ENCODE measurements around the gene C4orf36.

The C4orf36 gene

GRCh38 chr4:86856896-86857295, 35.3 kb downstream of the C4orf36 start:
- H3K36me3 ChIP-seq (ENCODE audit: control insufficient read depth, insufficient read depth, low read length), result no peaks in the 10 kb centered on the region
- no peak overlapping the region for H3K4me3 ChIP-seq (replicated peaks; ENCODE audit: low read depth, low read length)
- TF ChIP-seq CTCF (IDR thresholded peaks at IDR 0.05; ENCODE audit: insufficient read depth, low read length, poor library complexity, severe bottlenecking), result no peak
- no peak for DNase-seq (ENCODE audit: extremely low read depth, insufficient read length)
- H3K27me3 ChIP-seq (replicated peaks; ENCODE audit: control insufficient read depth, insufficient read depth, low read length), result no peaks in the 10 kb centered on the region

GRCh38 chr4:86855572-86855971, 36.6 kb downstream of the C4orf36 start:
- H3K36me3 ChIP-seq (ENCODE audit: control insufficient read depth, insufficient read depth, low read length), result no peaks in the 10 kb centered on the region
- H3K4me3 ChIP-seq (replicated peaks; ENCODE audit: low read depth, low read length), result no peak overlapping the region
- H3K27me3 ChIP-seq (replicated peaks; ENCODE audit: control insufficient read depth, insufficient read depth, low read length), result no peaks in the 10 kb centered on the region
- TF ChIP-seq CTCF (IDR thresholded peaks at IDR 0.05; ENCODE audit: insufficient read depth, low read length, poor library complexity, severe bottlenecking), result no peak
- DNase-seq (ENCODE audit: extremely low read depth, insufficient read length), result no peak

- Histone ChIP-seq H3K36me3 (ENCODE audit: control insufficient read depth, insufficient read depth, low read length) (no peaks in the 10 kb centered on the region), H3K4me3 (replicated peaks; ENCODE audit: low read depth, low read length) (no peak overlapping the region), H3K27me3 (replicated peaks; ENCODE audit: control insufficient read depth, insufficient read depth, low read length) (peaks cover 2% of the 10 kb centered on the region)
- TF ChIP-seq CTCF (IDR thresholded peaks at IDR 0.05; ENCODE audit: insufficient read depth, low read length, poor library complexity, severe bottlenecking), result no peak
- DNase-seq (ENCODE audit: extremely low read depth, insufficient read length), result no peak
These were observed 39.0 kb downstream of the C4orf36 start for GRCh38 chr4:86853209-86853608.

- no peak for TF ChIP-seq CTCF (IDR thresholded peaks at IDR 0.05; ENCODE audit: insufficient read depth, low read length, poor library complexity, severe bottlenecking)
- no peak for DNase-seq (ENCODE audit: extremely low read depth, insufficient read length)
- H3K36me3 ChIP-seq (ENCODE audit: control insufficient read depth, insufficient read depth, low read length), result no peaks in the 10 kb centered on the region
- peaks cover 2% of the 10 kb centered on the region for H3K27me3 ChIP-seq (replicated peaks; ENCODE audit: control insufficient read depth, insufficient read depth, low read length)
- H3K4me3 ChIP-seq (replicated peaks; ENCODE audit: low read depth, low read length), result no peak within 1 kb of the TSS
These were observed 43.2 kb downstream of the C4orf36 start, which contains the start of gene SLC10A6 for GRCh38 chr4:86848732-86849619. Gene SLC10A6, minus strand, starts transcription at chr4:86849384. Its CDS starts 269 bp downstream, at chr4:86849115.

- no peak overlapping the region for H3K4me3 ChIP-seq (replicated peaks; ENCODE audit: low read depth, low read length)
- DNase-seq (ENCODE audit: extremely low read depth, insufficient read length), result no peak
- no peak for TF ChIP-seq CTCF (IDR thresholded peaks at IDR 0.05; ENCODE audit: insufficient read depth, low read length, poor library complexity, severe bottlenecking)
- H3K27me3 ChIP-seq (replicated peaks; ENCODE audit: control insufficient read depth, insufficient read depth, low read length), result peaks cover 2% of the 10 kb centered on the region
- H3K36me3 ChIP-seq (ENCODE audit: control insufficient read depth, insufficient read depth, low read length), result no peaks in the 10 kb centered on the region
These were observed 44.1 kb downstream of the C4orf36 start for GRCh38 chr4:86848136-86848535.

Measured in GM06990 (cell line).